Pons (tissue), 1 donor: ENCODE results near the gene GBP1.
A peak's percentile ranks its signal among the peaks of the same experiment; 100 is the strongest.

ENCODE experiments used
- DNase-seq: peaks from one replicate; pipeline ENCODE4 v3.0.0-alpha.2; 2016; ENCODE audit warnings: low spot score

The GBP1 gene

DNA sequence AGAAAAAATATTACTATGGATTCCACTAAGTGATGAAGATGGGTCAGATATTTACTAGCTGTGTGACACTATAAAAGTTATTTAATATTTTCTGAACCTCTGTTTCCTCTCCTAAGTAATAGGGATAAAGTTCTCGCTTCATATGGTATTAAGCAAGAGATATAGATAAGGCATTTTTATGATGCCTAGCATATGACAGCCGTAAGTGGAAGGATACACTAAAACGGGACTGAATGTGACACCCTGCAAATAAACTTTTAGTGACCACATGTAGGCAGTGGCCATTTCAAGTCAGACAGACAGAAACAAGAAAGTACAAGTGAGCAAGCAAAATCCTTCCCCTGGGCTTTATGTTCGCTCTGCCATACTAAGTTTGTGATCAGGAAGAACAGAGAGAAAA is 56.5 kb downstream of the GBP1 start:
- no peak for DNase-seq

GRCh38 chr1:89005286-89006151 is 59.5 kb downstream of the GBP1 start:
- DNase-seq, result peak; percentile 38
